Measurements from ENCODE around the gene PCSK5.

PCSK5 gene

GRCh38 chr9:76289703-76290102 lies 399.2 kb downstream of the PCSK5 start:
- H3K4me3 ChIP-seq: no peak overlapping the region
- TF ChIP-seq Cebpa-rat (IDR thresholded peaks at IDR 0.05): no peak
- no peak overlapping the region for H3K27ac ChIP-seq
- H3K9ac ChIP-seq: no peak overlapping the region
- peaks cover 0 to 12% (median 0%) of the 10 kb centered on the region in 11 experiments; a peak in 1 of 22 replicates for H3K9me3 ChIP-seq (replicated peaks in 1 of 11)
- no peaks in the 10 kb centered on the region for H3K36me3 ChIP-seq
- H3K27me3 ChIP-seq: no peaks in the 10 kb centered on the region
- no peak overlapping the region for H3K4me2 ChIP-seq
- peaks cover 0 to 34% (median 25%) of the 10 kb centered on the region in 10 experiments; a peak in 16 of 20 replicates for H3K4me1 ChIP-seq
- H4K20me1 ChIP-seq: no peaks in the 10 kb centered on the region

DNA sequence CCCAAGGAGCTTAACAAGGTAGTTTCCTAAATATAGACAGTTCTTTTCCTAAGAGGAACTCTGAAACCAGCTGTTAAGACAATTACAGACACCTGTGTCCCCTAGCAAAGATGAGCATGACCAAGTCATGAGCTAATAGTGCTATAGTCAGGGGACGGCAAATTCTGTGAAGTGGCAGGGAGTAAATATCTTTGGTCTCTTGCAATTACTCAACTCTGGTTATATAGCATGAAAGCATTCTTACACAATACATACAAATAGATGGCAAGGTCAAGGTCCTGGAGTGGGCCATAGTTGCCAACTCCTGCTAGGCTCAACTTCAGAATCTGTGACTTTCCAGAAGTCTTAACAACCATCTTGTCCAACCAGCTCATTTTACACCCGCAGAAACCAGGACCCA lies 400.1 kb downstream of the PCSK5 start:
- no peak overlapping the region for H3K27ac ChIP-seq
- no peaks in the 10 kb centered on the region for H4K20me1 ChIP-seq
- peaks cover 0 to 12% (median 0%) of the 10 kb centered on the region in 11 experiments; a peak in 1 of 22 replicates for H3K9me3 ChIP-seq (replicated peaks in 1 of 11)
- no peak for TF ChIP-seq Cebpa-rat (IDR thresholded peaks at IDR 0.05)
- no peaks in the 10 kb centered on the region for H3K36me3 ChIP-seq
- no peak overlapping the region for H3K9ac ChIP-seq
- H3K4me2 ChIP-seq: no peak overlapping the region; a peak in 1 of 22 replicates
- H3K27me3 ChIP-seq: no peaks in the 10 kb centered on the region
- no peak overlapping the region for H3K4me3 ChIP-seq
- H3K4me1 ChIP-seq: peaks cover 0 to 42% (median 33%) of the 10 kb centered on the region in 10 experiments; a peak in 16 of 20 replicates

- Histone ChIP-seq H3K4me3 (no peak overlapping the region), H4K20me1 (no peaks in the 10 kb centered on the region), H3K9ac (no peak overlapping the region), H3K4me2 (peak overlapping the region in 10 of 11 experiments; percentile 6 to 80 (median 62); a peak in 10 of 22 replicates), H3K4me1 (peaks cover under 1 to 59% (median 49%) of the 10 kb centered on the region in 10 experiments), H3K27me3 (0 out of 22 replicates have a peak, but pooled peaks cover 0 to 2% (median 0%) of the 10 kb centered on the region in 11 experiments), H3K27ac (no peak overlapping the region), H3K9me3 (replicated peaks in 1 of 11) (peaks cover 0 to 12% (median 0%) of the 10 kb centered on the region in 11 experiments; a peak in 1 of 22 replicates), H3K36me3 (no peaks in the 10 kb centered on the region)
- no peak for TF ChIP-seq Cebpa-rat (IDR thresholded peaks at IDR 0.05)
These were observed 401.8 kb downstream of the PCSK5 start for GRCh38 chr9:76292246-76292645.

- Histone ChIP-seq H3K9ac (no peak overlapping the region), H3K4me1 (peaks cover 5 to 63% (median 53%) of the 10 kb centered on the region in 10 experiments), H4K20me1 (no peaks in the 10 kb centered on the region), H3K27me3 (0 out of 22 replicates have a peak, but pooled peaks cover 0 to 3% (median 0%) of the 10 kb centered on the region in 11 experiments), H3K36me3 (no peaks in the 10 kb centered on the region), H3K4me2 (peak overlapping the region; percentile 6 to 80 (median 63); a peak in 18 of 22 replicates), H3K4me3 (no peak overlapping the region), H3K27ac (no peak overlapping the region), H3K9me3 (replicated peaks in 1 of 11) (peaks cover 0 to 12% (median 0%) of the 10 kb centered on the region in 11 experiments; a peak in 1 of 22 replicates)
- TF ChIP-seq Cebpa-rat (IDR thresholded peaks at IDR 0.05): no peak
These were observed 402.2 kb downstream of the PCSK5 start for GRCh38 chr9:76292658-76293057.

DNA sequence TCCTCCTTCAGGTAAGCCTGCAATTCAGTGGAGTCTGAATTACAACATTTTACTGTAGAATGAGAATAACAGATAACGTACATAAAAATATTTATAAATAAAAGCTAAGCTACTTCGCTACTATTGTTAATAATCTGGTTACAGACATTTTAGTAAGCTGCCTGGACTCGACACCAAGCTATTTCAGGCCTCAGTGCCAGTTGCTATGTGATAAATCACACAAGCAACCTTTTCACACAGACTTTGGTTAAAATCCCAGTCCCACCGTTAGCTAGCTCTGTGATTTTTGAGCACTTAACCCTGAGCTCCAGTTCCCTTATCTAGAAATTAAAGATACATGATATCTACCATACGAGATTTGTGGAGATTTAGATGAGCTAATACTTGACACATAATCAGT lies 403.8 kb downstream of the PCSK5 start:
- peaks cover 0 to 12% (median 0%) of the 10 kb centered on the region in 11 experiments; a peak in 1 of 22 replicates for H3K9me3 ChIP-seq (replicated peaks in 1 of 11)
- H3K4me3 ChIP-seq: no peak overlapping the region
- no peaks in the 10 kb centered on the region for H4K20me1 ChIP-seq
- 0 out of 22 replicates have a peak, but pooled peaks cover 0 to 3% (median 0%) of the 10 kb centered on the region in 11 experiments for H3K27me3 ChIP-seq
- peak overlapping the region in 9 of 11 experiments; percentile 31 to 80 (median 65); a peak in 17 of 22 replicates for H3K4me2 ChIP-seq
- H3K27ac ChIP-seq: no peak overlapping the region; a peak in 1 of 22 replicates
- no peak overlapping the region; a peak in 1 of 22 replicates for H3K9ac ChIP-seq
- peaks cover 13 to 73% (median 60%) of the 10 kb centered on the region in 10 experiments for H3K4me1 ChIP-seq
- no peak for TF ChIP-seq Cebpa-rat (IDR thresholded peaks at IDR 0.05)
- no peaks in the 10 kb centered on the region for H3K36me3 ChIP-seq

DNA sequence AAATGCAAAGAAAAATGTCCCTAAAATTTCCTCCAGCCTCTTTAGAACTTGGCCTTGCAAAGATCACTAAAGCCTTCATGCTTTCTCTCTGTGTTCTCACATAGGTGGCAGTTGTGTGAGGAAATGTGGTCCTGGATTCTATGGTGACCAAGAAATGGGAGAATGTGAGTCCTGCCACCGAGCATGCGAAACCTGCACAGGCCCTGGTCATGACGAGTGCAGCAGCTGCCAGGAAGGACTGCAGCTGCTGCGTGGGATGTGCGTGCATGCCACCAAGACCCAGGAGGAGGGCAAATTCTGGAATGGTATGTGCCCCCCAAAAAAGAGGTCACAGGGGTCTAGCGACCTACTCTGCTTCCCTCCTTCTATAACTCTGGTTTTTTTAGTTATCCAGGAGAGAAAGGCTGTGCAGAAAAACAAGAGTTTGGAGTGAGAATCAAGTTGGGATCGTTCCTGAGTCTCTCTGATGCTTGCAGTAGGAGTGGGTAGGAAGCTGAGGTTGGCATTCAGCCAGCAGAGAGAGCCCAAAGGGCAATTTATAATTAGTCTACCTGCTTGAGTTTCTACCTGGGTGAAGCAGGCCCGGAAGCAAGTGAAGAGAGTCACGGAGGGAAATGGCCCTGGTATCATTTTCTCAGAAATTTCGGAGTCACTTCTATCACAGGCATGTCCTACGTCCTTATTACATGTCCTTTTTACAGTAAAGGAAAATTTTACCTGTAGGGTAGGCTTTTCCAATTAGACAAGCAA lies 406.3 kb downstream of the PCSK5 start:
- TF ChIP-seq Cebpa-rat (IDR thresholded peaks at IDR 0.05): no peak
- H3K27me3 ChIP-seq: 0 out of 22 replicates have a peak, but pooled peaks cover 0 to 3% (median 0%) of the 10 kb centered on the region in 11 experiments
- H3K4me2 ChIP-seq: peak overlapping the region; percentile 64 to 80 (median 75); a peak in 20 of 22 replicates

GRCh38 chr9:76297721-76298239 lies 407.3 kb downstream of the PCSK5 start:
- Histone ChIP-seq H4K20me1 (no peaks in the 10 kb centered on the region), H3K9ac (peak overlapping the region in 2 of 11 experiments; percentile 22 to 26; a peak in 1 of 22 replicates), H3K27ac (no peak overlapping the region), H3K36me3 (no peaks in the 10 kb centered on the region), H3K4me1 (peaks cover 13 to 76% (median 67%) of the 10 kb centered on the region in 10 experiments), H3K4me3 (peak overlapping the region in 3 of 10 experiments; percentile 8 to 27 (median 13); a peak in 3 of 20 replicates), H3K4me2 (peak overlapping the region; percentile 64 to 80 (median 75)), H3K27me3 (0 out of 22 replicates have a peak, but pooled peaks cover 0 to 3% (median 0%) of the 10 kb centered on the region in 11 experiments), H3K9me3 (replicated peaks in 1 of 11) (0 out of 22 replicates have a peak, but pooled peaks cover 0 to under 1% (median 0%) of the 10 kb centered on the region in 11 experiments)
- TF ChIP-seq Cebpa-rat (IDR thresholded peaks at IDR 0.05): no peak

More for the DNA sequence above, 406.3 kb downstream of the PCSK5 start:
- H3K9ac ChIP-seq: no peak overlapping the region
- H4K20me1 ChIP-seq: no peaks in the 10 kb centered on the region
- H3K27ac ChIP-seq: no peak overlapping the region
- H3K9me3 ChIP-seq (replicated peaks in 1 of 11): peaks cover 0 to 9% (median 0%) of the 10 kb centered on the region in 11 experiments; a peak in 1 of 22 replicates
- H3K4me3 ChIP-seq: no peak overlapping the region
- no peaks in the 10 kb centered on the region for H3K36me3 ChIP-seq
- peaks cover 13 to 82% (median 71%) of the 10 kb centered on the region in 10 experiments for H3K4me1 ChIP-seq

DNA sequence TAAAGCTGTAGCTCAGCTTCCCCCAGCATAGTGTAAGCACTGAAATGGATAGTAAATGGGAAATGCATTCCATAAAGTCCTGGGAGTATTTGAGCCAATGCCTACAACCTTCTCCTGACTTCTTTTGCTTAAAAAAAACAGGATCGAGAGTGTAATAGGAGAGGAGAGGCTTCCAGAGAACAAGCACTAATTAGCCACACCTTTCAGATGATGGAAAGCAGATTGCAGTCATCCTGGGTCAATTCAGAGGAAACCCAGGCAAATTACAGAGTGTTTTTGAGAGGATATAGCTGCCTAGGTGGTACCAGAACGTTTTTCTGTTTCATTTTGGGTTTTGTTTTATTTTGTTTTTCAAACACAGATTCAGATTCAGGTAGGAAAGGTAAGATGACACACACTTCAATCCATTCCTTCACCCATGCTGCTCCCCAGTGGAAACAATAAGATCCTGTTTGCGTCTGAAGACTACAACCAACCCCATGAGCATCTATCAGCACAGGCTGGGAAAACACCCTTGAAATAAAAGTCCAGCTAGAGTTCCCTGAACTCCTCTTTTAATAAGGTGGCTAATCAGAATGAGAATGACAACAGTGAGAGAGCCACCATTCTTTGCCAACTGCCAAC lies 408.2 kb downstream of the PCSK5 start:
- Histone ChIP-seq H3K9me3 (replicated peaks in 1 of 11) (no peaks in the 10 kb centered on the region), H3K9ac (no peak overlapping the region), H3K27me3 (0 out of 22 replicates have a peak, but pooled peaks cover 0 to 3% (median 0%) of the 10 kb centered on the region in 11 experiments), H3K4me1 (peaks cover 13 to 68% (median 58%) of the 10 kb centered on the region in 10 experiments), H3K4me3 (no peak overlapping the region), H3K27ac (no peak overlapping the region), H3K4me2 (peak overlapping the region in 9 of 11 experiments; percentile 64 to 80 (median 75); a peak in 11 of 22 replicates), H3K36me3 (no peaks in the 10 kb centered on the region), H4K20me1 (no peaks in the 10 kb centered on the region)
- no peak for TF ChIP-seq Cebpa-rat (IDR thresholded peaks at IDR 0.05)
